8988T (cell line): ENCODE data around the gene CETN1.

ENCODE experiments used
- DNase-seq: peaks from one replicate; pipeline ENCODE4 v3.0.0; 2011

The CETN1 gene

GRCh38 chr18:580154-580553, at the start of gene CETN1:
CETN1 (plus strand) TSS chr18:580380; CDS start chr18:580409, 29 bp downstream.
- no peak for DNase-seq

GRCh38 chr18:532018-532417, 48.2 kb upstream of the CETN1 start:
- DNase-seq, result no peak

- DNase-seq, result no peak
Measured at GRCh38 chr18:532632-533031, 47.5 kb upstream of the CETN1 start.

GRCh38 chr18:533995-534601, 46.1 kb upstream of the CETN1 start:
- DNase-seq, result no peak

- DNase-seq, result no peak
Measured at GRCh38 chr18:543447-544078, 36.6 kb upstream of the CETN1 start.

GRCh38 chr18:549967-550366, 30.2 kb upstream of the CETN1 start:
- no peak for DNase-seq

GRCh38 chr18:551404-552061, 28.6 kb upstream of the CETN1 start:
- no peak for DNase-seq

GRCh38 chr18:555705-556457, 24.3 kb upstream of the CETN1 start:
- DNase-seq, result no peak

GRCh38 chr18:564708-565561, 15.2 kb upstream of the CETN1 start:
- DNase-seq, result no peak

GRCh38 chr18:565562-566061, 14.6 kb upstream of the CETN1 start:
- DNase-seq, result no peak

- no peak for DNase-seq
Measured at GRCh38 chr18:567122-567521, 13.1 kb upstream of the CETN1 start.

GRCh38 chr18:568731-569130, 11.4 kb upstream of the CETN1 start:
- no peak for DNase-seq

- no peak for DNase-seq
Measured at GRCh38 chr18:570256-570655, 9.9 kb upstream of the CETN1 start.

GRCh38 chr18:570697-571096, 9.5 kb upstream of the CETN1 start:
- DNase-seq, result no peak

- DNase-seq, result no peak
Measured at GRCh38 chr18:572091-572830, 7.9 kb upstream of the CETN1 start.

GRCh38 chr18:572831-573289, 7.3 kb upstream of the CETN1 start:
- DNase-seq, result no peak

- DNase-seq, result no peak
Measured at GRCh38 chr18:573385-573784, 6.8 kb upstream of the CETN1 start.

- DNase-seq, result no peak
Measured at GRCh38 chr18:574149-574860, 5.9 kb upstream of the CETN1 start.

GRCh38 chr18:574865-575645, 5.1 kb upstream of the CETN1 start:
- DNase-seq, result no peak

- no peak for DNase-seq
Measured at GRCh38 chr18:576924-577323, 3.3 kb upstream of the CETN1 start.
